ENCODE results near the gene TIAL1. TPM values are rescaled to one million over a fixed set of nuclear protein-coding genes. Genes with fewer than 3 reads are reported as not detected.
"Not testable (repeated sequence)": the region's sequence is repeated elsewhere in the genome, so short reads cannot be mapped to it uniquely, and the experiment has no call there.

TIAL1 gene, protein sequence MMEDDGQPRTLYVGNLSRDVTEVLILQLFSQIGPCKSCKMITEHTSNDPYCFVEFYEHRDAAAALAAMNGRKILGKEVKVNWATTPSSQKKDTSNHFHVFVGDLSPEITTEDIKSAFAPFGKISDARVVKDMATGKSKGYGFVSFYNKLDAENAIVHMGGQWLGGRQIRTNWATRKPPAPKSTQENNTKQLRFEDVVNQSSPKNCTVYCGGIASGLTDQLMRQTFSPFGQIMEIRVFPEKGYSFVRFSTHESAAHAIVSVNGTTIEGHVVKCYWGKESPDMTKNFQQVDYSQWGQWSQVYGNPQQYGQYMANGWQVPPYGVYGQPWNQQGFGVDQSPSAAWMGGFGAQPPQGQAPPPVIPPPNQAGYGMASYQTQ
- total RNA-seq: 22.9 and 103 TPM in 2 replicates

DNA sequence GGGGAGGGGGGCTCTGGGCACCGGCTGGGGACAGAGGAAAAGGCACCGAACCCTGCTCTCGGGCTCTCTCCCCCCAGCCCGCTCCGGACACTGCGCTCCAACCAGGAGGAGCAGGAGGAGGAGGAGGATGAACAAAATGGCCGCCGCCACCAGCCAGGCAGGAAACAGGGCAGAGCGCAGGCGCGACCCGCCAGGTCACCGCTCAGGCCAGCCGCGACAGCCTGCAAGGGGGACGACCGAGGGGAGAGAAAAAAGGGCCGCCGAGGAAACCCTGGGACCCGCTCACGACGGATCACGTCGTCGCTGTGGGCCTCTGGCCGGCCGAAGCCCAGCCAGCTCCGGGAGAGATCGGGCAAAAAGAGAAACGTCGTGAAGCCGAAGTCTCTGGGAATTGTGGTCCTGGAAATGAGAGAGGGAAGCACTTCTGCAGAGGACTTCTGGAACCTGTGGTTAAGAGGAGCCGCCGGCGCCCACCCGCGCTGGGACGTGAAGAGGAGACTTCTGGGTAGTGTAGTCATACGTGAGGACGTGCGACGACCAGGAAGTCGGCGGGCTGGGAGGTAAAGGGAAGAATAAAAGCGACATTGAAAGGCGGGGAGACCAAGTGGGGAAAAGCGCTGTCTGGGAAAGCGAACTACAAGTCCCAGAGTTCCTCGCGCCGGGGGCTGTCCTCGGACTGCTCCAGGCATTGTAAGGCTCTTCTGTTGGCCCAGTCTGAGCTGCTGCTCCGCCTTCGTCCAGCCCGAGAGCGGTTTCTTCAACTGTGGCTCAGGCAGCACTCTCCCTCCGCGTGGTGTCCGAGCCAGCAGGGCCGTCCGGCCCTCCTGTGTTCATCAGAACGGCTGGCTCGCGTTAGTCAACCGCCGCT is at the start of gene TIAL1:
Gene TIAL1, minus strand, starts transcription at position 428 of the 868 bp plus-strand sequence. CDS start 499 bp downstream, outside the sequence.
- DNase-seq (ENCODE audit: low read depth): peak; percentile 99

DNA sequence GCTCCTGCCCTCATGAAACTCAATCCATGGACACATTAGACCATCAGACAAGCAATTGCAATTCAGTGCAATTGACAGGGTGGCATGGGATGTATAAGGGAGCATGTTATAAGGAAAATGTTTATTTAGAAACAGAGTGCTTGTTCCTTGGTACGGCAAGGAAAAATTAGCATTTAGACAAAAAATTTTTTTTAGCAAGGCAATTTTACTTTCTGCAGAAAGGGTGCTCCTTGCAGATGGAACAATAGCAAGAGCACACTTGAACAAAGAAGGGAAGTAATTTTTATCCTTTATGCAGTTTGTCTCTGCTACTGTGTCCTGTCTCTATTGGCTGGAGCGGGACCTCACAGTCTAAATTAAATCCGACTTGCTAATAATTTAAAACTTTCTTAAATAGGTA is 48.2 kb upstream of the TIAL1 start:
- no peak for DNase-seq (ENCODE audit: low read depth)

GRCh38 chr10:119644205-119644814 is 47.5 kb upstream of the TIAL1 start:
- DNase-seq (ENCODE audit: low read depth): no peak

GRCh38 chr10:119643306-119644204 is 46.8 kb upstream of the TIAL1 start:
- no peak for DNase-seq (ENCODE audit: low read depth)

- no peak for DNase-seq (ENCODE audit: low read depth)
These were observed 45.9 kb upstream of the TIAL1 start for GRCh38 chr10:119642556-119643111.

GRCh38 chr10:119640875-119641526 is 44.2 kb upstream of the TIAL1 start:
- no peak for DNase-seq (ENCODE audit: low read depth)

GRCh38 chr10:119640384-119640783 is 43.6 kb upstream of the TIAL1 start:
- DNase-seq (ENCODE audit: low read depth): no peak

DNA sequence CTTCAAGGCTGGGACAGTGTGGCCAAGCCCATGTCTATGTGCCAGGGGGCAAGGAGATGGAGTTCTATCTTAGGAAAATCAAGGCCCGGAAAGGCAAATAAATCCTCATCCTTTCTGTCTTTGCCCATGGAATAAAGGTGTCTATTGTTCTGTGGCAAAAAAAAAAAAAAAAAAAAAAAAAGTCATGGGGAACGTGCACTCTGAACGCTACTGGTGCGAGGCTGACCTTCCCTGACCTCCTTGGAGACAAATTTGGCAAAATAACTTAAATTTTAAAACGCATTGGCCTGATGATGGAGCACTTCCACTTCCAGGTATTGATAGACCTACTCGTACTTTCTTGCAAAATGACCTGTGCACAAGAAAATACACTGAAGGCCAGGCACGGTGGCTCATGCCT is 42.2 kb upstream of the TIAL1 start:
- no peak for DNase-seq (ENCODE audit: low read depth)

DNA sequence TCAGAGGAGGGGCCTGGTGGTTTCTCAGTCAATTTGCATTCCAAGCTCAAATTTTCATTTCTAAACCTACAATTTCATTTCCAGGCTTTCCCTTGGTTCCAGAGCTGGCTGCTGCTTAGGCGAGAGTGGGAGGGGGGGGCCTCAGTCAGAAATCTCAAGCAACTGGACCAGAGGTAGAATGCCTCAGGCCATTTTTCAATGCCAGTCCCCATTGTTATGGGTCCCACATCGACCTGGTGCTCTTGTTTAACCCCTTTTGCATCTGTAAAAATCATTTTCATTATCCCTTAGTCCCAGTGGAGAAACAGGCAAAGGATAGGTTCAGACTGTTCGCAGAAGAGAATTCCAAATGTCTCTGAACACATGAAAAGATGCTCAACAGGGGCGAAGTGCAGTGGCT is 40.9 kb upstream of the TIAL1 start:
- no peak for DNase-seq (ENCODE audit: low read depth)

- peak; percentile 60 for DNase-seq (ENCODE audit: low read depth)
These were observed 37.4 kb upstream of the TIAL1 start for GRCh38 chr10:119634219-119634544.

DNA sequence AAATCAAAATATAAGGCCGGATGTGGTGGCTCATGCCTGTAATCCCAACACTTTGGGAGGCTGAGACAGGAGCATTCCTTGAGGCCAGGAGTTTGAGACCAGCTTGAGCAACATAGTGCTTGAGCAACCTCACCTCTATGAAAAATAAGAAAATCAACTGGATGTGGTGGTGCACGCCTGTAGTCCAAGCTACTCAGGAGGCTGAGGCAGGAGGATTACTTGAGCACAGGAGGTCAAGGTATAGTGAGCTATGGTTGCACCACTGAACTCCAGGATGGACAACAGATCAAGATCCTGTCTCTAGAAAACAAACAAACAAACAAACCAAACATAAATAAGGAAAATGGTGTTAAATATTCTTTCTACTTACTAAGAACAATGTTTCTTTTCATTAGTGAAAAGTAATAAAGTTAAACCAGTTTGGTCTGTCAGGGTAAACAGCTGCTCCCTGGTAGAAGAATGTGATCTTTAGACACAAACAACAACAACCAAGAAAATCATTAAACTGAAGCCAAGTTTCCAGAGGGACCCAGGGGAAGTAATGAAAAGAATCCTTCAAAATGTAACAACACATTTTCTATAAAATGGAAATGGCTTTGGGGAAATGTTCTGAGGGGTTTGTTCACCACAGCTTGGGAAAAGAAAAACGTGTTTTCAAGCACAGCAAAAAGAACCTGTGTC is 36.9 kb upstream of the TIAL1 start:
- DNase-seq (ENCODE audit: low read depth): peak; percentile 46

DNA sequence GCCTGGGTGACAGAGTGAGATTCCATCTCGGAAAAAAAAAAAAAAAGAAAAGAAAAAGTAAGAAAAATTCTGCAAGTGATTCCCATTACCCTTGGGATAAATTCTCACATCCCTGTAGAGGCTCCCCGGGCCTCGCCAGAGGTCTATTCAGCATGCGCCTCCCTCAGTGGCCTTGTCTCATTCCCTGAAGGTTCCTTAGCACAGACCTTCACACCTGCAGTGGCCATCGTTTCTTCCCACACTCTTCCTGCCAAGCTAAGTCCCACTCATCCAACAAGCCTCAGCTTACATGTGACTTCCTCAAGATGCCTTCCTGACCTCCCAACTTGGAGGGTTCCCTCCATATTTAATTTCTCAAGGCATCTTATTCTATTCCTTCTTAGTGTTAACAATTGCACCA is 33.5 kb upstream of the TIAL1 start:
- no peak for DNase-seq (ENCODE audit: low read depth)

GRCh38 chr10:119625570-119626280 is 29.0 kb upstream of the TIAL1 start:
- DNase-seq (ENCODE audit: low read depth): no peak

DNA sequence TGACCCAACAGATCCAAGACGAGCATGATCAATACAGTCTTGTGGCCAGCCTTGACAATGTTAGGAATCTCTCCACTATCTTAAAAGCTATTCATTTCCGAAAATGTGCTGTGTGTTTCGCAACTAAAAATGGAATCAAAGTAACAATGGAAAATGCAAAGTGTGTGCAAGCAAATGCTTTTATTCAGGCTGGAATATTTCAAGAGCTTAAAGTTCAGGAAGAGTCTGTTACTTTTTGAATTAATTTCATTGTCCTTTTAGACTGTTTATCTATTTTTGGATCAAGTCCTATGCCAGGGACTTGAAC is 24.3 kb upstream of the TIAL1 start:
- DNase-seq (ENCODE audit: low read depth): no peak

GRCh38 chr10:119620241-119621077 is 23.7 kb upstream of the TIAL1 start:
- DNase-seq (ENCODE audit: low read depth): peak; percentile 81

- not testable (repeated sequence) for DNase-seq (ENCODE audit: low read depth)
These were observed 23.0 kb upstream of the TIAL1 start for GRCh38 chr10:119619811-119620210.

DNA sequence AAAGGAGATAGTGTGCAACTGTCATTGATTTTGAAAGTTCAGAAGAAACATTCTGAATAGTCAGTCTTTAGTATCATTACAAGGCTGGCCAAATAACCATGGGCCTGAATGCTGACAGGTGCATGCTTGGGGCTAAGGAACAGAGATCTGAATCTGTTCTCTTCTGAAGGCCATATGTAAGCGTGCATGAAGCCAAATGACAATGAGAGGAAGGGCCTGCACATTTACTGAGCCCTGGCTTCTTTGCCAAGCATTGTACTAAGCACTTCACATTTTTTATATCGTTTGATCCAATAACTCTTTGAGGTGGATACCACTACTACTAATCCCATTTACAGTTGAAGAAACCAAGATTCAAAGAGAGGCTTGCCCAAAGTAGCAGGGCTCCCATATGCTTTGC is 22.5 kb upstream of the TIAL1 start:
- DNase-seq (ENCODE audit: low read depth): no peak

DNA sequence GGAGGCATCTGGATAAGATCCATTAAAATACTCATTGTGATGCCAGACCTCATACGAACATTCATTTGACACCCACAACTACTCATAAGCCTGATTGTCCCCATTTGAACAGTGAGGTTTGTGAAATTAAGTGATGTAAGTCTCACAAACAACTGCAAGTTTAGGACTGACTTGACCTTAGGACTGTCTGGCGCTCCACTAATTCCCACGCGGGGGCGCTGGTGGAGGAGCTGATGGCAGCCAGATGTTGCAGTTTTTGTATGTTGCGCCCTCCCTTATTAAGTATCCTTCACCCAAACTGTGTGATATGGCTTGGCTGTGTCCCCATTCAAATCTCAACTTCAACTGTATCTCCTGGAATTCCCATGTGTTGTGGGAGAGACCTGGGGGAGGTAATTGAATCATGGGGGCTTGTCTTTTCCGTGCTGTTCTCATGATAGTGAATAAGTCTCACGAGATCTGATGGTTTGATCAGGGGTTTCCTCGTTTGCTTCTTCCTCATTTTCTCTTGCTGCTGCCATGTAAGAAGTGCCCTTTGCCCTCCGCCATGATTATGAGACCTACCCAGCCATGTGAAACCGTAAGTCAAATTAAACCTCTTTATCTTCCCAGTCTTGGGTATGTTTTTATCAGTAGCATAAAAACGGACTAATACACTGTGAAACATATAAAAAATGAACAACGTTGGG is 20.3 kb upstream of the TIAL1 start:
- DNase-seq (ENCODE audit: low read depth): no peak
